Activated T-cell treated with anti-CD3 and anti-CD28 coated beads for 48 hours (primary cell): ENCODE data around the gene PGLYRP2.
"Not testable (repeated sequence)": the region's sequence is repeated elsewhere in the genome, so short reads cannot be mapped to it uniquely, and the experiment has no call there.

Experiments used
- DNase-seq: peaks from one replicate; pipeline ENCODE4 v3.0.0-alpha.2; 2020; ENCODE audit warnings: low read depth

Gene PGLYRP2

DNA sequence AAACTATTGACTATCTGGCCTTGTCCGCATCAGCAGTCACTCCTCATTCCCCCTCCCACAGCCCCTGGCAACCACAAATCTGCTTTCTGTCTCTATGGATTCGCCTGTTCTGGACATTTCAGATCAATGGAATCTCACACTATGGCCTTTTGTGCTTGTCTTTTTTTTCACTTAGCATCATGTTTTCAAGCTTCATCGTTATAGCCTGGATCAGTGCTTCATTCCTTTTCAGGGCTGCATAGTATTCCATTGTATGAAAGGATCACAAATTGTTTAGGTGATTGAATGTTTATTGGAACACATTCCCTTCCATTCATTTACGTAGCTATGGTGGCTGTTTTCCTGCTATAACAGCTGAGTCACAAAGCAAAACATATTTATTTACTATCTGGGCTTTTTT, 7.7 kb upstream of the PGLYRP2 start:
- DNase-seq: no peak

DNA sequence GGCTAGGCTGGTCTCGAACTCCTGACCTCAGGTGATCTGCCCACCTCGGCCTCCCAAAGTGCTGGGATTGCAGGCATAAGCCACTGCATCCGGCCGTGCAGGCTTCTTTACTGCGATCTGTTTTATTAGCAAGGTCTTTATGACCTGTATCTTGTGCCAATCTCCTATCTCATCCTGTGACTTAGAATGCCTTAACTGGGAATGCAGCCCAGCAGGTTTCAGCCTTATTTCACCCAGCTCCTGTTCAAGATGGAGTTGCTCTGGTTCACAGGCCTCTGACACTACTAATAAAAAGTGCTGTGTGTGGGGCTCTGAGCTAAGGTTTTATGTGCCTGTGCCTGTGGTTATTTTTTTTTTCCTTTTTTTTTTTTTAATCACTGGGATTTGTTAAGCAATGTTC, 6.5 kb upstream of the PGLYRP2 start:
- not testable (repeated sequence) for DNase-seq

DNA sequence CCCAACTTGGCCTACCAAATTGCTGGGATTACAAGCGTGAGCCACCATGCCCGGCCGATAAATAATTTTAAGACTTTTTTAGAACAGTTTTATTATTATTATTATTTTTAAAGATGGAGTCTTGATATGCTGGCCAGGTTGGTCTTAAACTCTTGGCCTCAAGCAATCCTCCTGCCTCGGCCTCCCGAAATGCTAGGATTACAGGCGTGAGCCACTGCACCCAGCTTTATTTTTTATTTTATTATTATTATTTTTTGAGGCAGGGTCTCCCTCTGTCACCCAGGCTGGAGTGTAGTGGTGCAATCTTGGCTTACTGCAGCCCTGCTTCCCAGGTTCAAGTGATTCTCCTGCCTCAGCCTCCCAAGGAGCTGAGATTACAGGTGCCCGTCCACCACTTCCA, 1.7 kb upstream of the PGLYRP2 start:
- DNase-seq: not testable (repeated sequence)

DNA sequence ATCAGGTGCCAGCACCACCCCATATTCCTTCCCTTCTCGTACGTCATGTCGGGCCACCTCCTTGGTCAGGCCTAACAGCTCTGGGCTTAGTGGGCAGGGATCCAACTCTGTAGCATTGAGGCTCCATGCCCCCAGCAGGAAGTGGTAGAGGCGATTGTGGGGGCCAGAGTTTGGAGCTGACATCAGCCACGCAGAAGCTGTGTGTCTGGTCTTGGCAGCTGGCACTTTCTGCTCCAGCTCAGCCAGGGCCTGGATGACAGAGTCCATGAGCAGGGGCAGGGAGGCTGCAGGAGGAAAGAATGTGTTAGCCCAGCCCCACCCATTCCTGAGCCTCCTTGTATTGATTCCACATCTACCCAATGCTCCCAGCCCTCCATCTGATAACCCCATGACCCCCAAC, 3.0 kb downstream of the PGLYRP2 start:
- no peak for DNase-seq

DNA sequence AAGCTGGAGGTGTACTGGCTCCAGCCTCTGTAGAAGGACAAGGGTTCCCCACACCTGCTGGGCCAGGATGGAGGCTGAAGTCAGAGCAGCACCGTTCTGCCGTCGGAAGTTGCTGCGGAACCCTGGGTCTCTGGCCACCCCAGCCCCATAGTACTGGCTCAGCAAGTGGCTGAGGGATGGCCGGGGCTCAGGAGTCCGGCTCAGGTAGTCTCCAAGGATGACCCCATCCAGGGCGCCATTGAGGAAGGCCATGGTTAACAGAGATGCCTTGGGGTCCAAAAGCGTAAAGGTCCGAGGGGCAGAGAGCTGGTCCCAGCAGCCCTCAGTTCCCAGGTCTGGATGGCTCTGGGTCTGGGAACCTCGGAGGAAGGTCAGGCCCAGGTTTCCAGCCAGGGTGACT, 3.7 kb downstream of the PGLYRP2 start:
- DNase-seq: no peak

DNA sequence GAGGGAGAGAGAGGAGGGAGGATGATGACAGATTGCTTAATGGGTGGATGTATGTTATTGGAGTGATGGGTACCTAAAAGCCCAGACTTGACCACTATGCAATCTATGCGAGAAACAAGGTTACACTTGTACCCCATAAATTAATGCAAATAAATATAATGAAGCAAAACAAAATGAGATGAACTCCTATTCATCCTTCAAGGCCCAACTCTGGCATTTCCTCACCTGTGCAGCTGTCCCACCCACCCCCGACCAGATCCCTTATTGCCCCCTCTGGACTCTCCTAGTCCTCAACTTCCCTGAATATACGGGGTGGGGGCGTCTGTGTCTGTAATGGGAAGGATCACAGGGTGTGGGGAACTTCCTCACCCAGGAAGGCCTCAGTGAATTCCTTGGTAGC, 4.1 kb downstream of the PGLYRP2 start:
- DNase-seq: no peak

DNA sequence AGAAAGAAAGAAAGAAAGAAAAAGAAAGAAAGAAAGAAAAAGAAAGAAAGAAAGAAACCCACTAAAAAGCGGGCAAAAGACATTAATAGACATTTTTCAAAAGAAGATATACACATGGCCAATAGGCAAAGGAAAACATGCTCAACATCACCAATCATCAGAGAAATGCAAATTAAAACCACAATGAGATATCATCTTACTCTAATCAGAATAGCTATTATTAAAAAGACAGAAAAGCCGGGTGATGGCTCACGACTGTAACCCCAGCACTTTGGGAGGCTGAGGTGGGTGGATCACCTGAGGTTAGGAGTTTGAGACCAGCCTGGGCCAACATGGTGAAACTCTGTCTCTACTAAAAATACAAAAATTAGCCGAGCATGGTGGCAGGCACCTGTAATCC, 5.5 kb downstream of the PGLYRP2 start:
- not testable (repeated sequence) for DNase-seq

DNA sequence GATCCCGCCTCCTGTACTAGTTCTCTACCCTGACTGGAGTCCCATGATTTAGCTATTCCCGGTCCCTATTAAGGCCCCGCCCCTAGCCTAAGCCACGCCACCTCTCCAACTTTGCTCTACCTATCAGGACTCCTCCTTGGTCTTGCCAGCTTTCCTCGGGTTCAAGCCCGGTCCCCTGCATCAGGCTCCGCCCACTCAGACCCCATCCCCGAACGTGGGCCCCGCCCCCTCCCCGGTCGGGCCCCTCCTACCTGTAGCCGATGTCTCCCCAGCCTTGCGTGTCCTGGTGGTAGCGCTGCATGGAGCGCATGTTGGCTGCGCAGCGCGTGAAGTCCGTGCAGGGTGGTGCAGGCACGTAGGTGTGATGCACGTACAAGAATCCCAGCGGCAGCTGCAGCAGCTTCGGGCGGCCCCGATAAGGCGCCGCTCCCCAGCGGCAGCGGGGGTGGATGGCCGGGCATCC, 7.6 kb downstream of the PGLYRP2 start:
- DNase-seq: no peak

DNA sequence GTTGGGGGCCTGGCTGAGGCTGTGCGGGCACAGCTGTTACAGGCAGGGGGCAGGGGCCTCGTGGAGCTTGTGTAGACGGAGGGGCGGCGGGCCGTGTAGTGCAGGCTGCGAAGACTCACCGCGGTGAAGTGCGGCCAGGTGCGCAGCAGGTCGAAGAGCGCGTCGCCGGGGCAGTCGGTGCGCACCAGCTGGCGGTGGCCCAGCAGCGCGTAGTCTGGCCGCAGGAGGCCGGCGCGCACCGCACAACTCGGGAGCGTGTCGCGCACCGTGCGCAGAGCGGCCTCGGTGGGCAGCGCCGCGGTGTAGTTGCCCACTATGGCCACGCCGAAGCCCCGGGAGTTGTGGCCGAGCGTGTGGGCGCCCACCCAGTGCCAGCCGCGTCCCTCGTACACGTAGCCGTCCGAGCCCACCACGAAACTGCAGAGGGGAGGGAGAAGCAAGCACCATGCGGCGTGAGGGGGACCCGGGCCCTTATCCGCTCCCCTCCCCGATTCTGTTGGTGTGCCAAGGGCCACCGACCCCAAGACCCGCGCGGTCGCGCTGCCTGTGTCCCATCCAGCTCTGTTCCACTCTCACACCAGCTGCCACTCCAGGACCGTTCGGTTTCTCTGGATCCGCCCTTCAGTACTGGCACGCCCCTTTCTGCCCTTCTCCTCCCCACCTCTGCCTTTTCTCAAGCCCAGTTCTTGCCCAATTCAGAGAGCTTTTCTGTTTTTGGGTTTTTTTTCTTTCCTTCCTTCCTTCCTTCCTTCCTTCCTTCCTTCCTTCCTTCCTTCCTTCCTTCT, 9.6 kb downstream of the PGLYRP2 start:
- no peak for DNase-seq

DNA sequence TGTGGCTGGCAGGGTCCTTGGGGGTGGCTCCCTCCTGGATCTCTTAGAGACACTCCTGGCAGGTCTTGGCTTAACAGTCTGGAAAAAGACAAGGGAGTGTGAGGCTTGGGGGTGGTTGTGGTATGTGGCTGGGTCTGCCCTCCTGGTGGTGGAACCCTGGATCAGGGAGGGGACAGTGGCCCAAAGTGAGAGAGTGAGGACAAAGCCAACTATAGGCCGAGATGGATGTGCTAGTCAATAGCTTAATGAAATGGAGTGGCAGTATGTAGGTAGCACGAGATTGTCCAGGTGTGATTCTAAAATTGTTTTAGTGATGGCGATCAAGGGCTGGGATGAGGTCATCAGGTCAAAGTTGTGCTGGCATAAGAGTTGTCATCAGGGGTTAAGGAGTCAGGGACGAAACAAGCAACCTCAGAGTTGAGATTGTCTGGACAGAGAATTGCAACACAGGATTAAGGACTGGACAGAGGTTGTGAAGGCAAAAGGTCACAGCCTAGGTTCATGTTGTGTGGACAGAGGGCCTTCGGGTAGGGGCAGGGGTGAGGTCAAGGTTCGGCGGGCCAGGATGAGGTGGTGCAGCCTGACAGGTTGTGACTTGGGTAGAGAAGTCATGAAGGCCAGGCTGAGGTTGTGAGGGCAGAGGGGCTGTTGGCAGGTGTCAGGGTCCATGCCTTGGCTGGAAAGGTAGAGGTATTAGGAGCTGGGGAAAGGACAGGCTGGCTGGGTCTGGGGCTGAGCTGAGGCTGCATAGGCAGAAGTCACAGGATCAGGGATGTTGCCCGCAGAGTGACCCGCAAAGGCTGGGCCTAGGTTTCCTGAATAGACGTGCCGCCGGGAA, 10.4 kb downstream of the PGLYRP2 start:
- DNase-seq: no peak

DNA sequence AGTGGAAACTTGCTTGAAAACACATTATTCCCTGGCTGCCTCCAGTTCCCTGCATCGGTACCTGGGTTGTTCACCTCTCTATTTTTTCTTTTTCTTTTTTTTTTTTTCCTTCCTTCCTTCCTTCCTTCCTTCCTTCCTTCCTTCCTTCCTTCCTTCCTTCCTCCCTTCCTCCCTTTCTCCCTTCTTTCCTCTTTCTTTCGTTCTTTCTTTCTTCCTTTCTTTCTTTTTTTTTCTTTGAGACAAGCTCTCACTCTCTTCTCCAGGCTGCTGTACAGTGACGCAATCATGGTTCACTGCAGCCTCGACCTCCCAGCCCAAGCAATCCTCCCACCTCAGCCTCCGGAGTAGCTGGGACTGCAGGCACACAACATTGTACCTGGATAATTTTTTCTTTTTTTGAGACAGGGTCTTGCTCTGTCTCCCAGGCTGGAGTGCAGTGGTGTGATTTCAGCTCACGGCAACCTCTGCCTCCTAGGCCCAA, 11.5 kb downstream of the PGLYRP2 start:
- no peak for DNase-seq

DNA sequence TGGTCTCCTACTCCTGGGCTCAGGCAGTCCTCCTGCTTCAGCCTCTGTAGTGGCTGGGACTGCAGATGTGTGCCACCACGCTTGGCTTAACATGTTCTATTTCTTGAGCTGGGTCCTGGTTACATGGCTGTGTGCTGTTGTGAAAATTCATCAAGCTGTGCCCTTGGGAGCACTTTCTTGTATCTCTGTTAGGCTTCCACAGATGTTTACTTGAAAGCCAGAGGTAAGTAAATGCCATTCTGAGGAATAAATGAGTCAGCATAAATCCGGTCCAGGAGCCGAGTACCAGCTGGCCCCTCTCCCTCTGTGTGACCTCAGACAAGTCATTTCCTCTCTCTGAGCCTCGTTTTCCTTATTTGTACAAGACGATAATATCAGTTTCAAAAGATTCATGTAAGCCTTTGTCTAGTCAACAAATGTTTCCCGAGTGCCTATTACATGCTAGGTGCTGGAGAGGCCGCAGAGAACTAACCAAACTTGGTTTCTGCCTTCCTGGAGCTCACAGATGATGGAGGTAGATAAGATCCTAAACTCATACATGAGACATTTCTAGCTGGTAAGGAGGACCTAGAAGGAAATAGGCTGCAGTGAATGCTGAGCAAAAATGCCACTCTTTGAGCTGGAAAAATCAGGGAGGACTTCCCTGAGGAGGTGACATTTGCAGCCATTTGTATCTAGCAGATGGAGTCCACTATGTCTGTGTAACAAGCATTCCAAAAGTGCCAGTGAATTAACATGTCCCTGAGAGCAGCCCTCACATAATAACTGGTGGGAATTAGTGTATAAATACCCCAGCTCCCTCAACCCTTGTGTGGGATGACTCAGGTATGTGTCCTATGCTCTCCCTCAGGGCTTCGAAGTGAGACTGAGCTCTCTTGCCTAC, 12.2 kb downstream of the PGLYRP2 start:
- peak; percentile 44 for DNase-seq

DNA sequence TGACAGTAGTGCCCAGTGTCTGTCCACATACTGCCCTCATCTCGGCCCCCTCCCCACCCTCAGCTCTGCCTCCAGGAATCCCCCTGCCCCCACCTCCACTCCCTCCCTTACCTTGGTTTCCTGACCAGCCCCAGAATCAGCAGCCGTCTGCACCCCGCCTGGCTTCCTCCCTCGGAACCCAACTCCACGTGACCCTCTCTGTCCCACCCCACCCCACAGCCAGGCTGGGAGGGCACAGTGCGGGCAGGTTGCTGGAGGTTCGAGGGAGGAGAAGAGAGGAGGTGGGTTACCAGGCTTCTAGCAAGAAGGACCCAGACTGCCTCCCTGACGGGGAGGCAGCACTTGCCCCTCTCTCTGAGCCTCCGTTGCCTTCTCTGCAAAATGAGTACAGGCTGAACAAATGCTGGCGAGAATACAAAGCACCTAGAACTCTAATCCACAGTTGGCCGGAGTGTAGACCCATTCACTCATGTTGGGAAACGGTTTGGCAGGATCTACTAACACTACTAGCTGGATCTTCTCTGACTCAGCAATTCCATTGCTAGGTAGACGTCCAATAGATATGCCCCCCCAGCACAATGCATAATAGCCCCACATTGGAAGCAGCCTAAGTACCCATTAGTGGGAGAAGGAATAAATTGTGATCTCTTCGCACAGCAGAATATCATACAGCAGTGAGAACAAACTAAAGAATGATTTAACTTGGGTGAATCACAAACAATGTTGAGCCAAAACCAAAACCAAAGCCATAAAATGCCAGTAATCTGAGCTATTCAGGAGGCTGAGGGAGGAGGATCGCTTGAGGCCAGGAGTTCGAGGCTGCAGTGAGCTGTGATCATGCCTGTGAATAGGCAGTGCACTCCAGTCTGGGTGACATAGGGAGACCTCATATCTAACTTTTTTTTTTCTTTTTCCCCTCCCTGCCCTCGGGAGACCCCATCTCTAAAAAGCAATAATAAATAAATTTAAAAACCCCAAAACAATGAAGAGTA, 14.6 kb downstream of the PGLYRP2 start, which contains the start of gene RASAL3:
Gene RASAL3, minus strand, starts transcription at position 151 of the 992 bp plus-strand sequence. CDS start 186 bp downstream, outside the sequence.
- DNase-seq: peak; percentile 56

DNA sequence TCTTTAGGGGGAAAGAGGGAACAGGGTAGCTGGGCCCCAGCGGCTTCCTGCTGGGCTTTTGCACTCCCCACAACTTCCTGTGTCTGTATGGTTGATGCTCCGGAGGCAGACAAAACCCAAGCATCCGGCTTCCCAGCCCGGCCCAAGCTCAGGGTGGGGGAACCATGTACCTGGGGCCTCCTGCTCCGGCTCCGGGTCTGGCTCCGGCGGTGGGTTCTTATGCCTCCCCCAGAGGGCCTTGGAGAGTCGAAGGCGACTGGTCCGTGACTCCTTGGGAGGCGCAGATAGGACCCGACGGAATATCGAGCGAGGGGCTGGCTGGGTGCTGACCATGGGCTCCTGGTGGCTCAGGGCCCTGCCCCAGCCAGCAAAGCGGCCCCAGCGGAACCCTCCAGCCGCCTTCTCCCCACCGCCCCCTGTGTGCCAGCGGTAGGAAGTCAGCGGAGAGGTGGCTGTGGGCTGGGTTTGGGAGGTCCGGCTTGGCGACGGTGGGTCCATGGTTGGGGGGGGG, 15.4 kb downstream of the PGLYRP2 start:
- peak; percentile 69 for DNase-seq

DNA sequence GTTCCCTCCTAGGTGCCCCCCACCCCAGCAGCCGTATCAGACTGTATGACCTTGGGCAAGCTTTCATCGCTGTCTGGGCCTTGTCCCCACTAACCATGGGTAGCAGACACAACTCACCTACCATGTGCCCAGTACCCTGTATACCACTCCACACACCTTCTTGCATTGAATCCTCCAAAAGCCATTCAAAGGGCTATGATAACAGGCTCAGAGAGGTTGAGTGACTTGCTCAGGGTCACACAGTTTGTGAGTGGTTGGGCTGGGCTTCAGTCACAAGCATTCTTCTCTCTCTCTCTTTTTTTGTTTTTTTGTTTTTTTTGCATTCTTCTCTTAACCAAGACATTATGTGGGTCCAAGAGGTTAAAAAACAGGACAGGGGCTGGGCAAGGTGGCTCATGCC, 17.6 kb downstream of the PGLYRP2 start:
- no peak for DNase-seq

DNA sequence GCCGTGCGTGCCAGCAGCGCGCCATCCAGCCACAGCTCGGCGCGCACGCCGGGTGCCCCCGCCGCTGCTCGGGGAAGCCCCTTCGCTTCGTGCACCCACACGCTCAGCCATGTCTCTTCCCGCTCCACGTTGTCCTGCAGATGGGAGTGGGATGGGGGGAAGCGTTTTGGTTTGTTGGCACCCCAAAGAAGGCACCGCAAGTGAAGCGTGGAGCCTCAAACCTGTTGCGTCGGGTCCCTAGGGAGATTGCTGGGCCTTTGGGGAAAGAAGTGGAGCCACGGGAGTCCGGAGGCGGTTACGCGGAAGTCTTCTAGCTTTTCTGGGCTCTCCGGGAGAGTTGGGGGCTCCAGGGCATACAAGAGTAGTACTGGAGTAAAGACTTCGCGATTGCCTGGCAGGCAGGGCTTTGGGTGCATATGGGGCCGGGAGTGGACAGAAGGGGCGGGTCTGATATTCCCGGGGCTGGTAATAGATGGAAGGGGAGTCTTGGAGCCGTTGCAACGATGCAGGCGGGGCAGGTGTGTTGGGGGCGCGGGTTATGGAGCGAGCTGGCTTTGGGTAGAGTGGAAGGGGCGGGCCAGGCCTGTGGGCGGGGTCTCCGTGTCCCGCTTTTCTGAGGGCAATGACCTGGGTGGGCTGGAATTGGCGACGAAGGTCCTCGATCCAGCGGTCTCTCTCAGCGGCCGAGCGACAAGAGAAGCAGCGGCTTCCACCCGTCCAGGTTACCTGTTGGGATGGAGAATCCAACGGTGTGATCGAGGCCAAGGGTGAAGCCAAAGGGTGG, 21.4 kb downstream of the PGLYRP2 start:
- no peak for DNase-seq

DNA sequence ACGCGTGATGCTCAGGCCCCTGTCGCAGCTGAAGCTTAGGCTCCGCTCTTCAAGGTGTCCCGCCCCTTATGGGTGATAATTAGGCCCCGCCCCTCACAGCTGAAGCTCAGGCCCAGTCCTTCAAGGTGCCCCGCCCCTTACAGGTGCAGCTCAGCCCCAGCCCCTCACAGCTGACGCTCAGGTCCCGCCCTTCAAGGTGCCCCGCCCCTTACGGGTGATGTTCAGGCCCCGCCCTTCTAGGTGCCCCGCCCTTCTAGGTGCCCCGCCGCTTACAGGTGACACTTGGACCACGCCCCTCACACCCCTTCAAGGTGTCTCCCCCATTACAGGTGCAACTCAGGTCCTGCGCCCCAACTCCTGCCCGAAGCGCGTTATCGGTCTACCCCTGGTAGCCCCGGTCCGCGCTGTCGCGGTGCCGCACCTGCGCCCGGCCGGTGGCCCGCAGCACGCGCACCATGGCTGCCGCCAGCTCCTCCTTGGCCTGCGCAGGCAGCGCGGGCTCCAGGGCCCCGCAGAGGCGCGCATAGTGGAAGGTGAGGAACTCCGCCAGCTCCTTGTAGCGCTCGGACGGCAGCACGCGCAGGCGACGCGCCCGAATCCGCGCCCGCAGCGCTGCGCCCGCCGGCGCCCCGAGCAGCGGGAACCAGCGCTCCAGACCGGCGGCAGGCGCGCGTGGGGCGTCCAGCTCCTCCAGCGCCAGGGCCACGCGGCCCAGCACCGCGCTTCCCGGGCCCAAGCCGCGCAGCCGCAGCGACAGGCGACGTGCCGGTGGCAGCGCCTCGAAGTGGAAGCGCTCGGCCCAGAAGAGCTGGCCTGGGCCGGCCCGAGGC, 22.2 kb downstream of the PGLYRP2 start:
- DNase-seq: no peak

DNA sequence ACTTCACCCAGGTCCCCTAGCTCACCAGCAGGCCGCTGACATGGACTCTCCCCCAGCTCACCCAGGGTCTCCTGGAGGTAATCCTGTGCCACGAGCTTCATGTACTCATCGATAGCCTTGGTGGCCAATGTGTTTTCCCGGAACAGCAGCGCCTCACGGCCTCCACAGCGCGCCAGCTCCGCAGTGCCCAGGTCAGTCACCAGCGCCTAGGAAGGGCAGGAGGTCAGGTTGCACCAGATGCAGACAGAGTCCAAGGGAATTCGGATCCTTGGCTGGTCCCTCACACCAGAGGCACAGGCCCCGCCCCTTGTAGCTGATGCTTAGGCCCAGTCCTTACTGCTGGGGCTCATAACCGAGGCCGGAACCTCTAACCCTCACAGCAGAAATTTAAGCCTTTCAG, 22.9 kb downstream of the PGLYRP2 start:
- DNase-seq: no peak

DNA sequence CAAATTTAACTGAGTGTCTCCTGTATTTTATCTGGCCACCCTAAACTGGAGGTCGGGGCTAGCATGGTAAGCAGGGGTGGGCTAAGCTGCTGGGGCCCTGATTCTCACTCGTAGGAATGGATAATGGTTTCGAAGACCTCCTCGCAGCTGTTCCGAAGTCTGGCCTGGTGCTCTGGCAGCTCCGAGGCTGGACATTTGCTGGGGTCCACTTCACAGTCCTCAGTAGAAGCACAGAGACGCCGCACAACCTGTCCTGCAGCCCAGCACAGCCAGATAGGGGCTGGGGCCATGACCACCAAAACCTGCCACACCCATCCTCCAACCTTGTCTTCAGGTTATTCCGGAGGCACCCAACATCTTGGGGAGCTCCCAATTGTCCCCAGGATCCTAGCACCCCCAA, 23.3 kb downstream of the PGLYRP2 start:
- no peak for DNase-seq
